NCI-H748 treated with DMSO at 0.1 percent for 48 hours (cell line): ENCODE measurements around the gene SUMO1.

ENCODE experiments used
- DNase-seq: peaks from one replicate; lab custom pipeline; 2025; lab: John Stamatoyannopoulos, UW

The SUMO1 gene

DNA sequence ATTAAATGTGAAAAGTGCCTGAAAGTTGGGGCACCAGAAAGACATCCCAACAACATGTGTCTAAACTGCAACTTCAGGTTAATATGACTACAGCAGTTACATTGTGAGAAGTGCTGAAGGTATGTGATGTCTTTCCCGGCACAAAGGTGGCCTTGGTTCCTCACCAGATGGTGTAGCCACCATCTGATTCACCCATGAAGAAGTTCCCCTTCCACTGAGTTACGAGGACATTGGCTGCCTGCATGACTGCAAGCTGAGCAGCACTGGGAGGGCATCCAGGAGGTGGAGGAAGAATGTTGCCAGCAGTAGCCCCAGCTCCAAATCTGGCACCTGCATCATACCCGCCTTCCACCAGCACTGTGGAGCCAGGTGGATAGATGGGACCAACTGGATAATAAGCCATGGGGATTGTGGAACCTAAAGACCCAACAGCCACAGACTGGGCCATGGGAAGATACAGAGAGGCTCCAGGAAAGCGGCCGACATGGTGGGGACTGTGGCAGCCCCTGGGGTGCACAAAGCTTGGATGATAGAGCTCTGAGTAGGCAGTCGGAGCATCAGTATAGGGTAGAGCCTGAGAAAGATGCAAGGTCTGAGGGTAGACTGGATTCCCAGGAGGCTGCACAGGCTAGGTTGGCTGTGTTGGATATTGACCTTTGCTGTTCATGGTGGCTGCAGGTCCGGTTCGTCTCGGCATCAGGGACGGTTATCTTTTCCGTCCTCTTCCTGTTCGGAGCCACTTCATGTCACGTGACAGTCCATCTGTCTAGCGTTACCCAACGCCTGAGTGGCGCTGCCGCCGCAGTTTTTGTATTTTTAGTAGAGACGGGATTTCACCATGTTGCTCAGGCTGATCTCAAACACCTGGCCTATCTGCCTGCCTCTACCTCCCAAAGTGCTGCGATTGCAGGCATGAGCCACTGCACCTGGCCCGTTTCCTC lies 36.9 kb downstream of the SUMO1 start:
- DNase-seq, result no peak

- DNase-seq, result no peak
Measured at GRCh38 chr2:202196727-202197126, 41.7 kb downstream of the SUMO1 start.

GRCh38 chr2:202194418-202194817 lies 44.0 kb downstream of the SUMO1 start:
- no peak for DNase-seq

GRCh38 chr2:202193881-202194353 lies 44.5 kb downstream of the SUMO1 start:
- no peak for DNase-seq

- no peak for DNase-seq
Measured at GRCh38 chr2:202193305-202193704, 45.1 kb downstream of the SUMO1 start.

GRCh38 chr2:202187570-202187969 lies 50.8 kb downstream of the SUMO1 start:
- DNase-seq, result no peak

GRCh38 chr2:202186641-202187202 lies 51.7 kb downstream of the SUMO1 start:
- DNase-seq, result no peak

DNA sequence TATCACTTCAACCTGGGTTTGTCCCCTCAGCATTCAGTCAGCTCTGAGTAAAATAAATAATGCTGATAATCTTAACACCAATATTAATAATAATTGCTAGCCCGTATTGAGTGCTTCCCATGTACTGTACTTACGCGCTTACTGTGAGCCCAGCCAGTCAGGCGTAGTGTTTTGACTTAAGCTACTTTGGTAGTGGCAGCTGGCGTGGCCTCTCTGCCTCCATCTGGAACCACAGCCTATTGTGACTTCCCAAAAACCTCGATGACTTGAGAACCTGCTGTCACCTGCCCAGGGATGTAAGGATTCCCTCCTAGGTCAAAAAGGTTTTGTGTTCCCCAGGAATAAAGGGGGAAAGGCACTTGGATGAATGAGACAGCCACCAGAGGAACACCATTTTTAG lies 53.2 kb downstream of the SUMO1 start:
- no peak for DNase-seq

GRCh38 chr2:202184557-202184956 lies 53.8 kb downstream of the SUMO1 start:
- no peak for DNase-seq

DNA sequence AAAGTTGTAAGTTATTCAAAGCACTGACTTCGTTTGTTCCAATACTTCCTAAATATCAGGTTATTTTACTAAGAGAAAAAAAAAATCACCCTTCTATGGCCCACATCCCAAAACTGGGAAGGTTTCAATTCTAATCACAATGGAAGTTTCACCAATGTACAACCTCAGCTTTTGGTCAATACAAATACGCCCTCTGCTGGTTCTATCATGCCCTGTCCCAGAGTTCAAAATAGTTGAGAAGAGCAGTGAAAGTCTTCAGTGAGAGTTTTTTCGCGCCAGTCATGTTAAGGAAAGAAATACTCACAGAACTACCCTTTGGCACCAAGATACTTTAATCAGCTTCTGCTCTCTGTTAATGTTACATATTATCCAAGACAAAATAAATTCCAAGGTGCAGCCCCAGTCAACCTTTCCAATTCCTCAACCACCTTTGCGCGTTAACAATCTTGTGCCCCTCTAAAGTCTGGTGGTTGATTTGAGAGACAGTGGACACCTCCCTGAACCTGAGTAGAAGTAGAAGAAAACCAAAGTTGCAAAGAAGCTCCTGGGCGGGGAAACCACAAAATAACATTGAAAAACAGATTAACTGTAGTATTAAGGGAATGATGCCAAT lies 59.9 kb downstream of the SUMO1 start:
- DNase-seq, result peak; percentile 71

DNA sequence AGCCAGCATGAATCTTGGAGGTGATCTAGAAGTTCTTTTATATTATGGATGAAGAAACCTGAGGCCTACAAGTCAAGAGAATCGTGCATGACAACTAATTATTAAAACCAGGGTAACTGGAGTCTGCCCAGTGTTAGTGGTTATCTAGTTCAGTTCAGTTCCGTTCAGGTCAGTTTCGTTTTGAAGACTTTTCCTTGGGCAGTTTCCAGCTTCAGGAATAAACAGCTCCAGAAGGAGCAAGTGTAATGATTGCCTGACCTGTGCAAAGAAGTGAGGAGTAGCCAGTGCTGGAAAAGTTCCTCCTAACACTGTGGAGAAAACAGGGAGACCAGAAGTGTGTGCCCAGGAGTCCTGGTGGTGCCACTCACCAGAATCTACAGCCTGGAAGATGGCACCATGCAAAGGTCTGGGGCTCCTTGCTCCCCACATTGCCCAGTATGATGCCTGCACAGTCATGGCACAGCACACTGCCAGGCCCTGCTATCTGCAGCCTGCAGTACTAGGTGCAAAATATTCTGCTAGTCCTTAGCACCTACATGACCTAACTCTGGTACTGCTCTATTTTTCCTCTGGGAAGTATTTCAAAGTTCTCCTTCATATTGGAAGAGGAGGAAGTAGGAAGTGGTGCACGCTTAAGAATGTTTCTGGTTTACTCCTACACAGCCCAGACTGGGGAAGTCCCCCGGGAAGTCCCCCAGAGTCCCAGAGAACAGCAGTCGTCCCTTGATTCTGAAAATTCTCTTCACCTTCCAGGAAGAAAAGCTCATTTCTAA lies 65.8 kb downstream of the SUMO1 start:
- no peak for DNase-seq

DNA sequence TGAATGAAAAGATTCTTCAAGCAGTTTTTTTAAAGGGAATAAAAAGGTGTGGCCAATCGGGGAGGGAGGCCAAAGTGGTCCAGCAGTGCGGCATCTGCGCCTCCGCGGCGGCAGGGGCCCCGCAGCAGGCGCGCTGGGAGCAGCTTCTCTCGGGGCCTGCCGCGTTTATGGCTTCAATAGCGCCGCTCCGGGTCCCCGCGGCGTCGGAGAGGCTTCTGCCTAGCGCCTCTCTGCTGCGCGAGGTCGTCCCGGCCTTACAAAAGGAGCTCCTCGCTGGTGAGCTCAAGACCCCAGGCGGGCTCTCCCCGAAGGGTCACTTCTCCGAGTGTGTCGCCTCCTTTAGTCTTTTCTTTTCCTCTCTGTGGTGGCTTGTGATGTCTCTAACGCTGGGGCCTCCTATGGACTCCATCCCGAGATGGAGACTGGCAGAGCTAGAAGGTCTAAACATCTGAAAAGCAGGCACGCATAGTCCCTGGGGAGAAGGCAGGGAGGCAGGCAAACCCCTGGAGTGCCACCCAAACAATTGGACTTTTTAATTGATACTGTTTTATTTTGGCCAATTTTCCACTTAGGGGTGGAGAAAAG lies 67.1 kb downstream of the SUMO1 start:
- no peak for DNase-seq

DNA sequence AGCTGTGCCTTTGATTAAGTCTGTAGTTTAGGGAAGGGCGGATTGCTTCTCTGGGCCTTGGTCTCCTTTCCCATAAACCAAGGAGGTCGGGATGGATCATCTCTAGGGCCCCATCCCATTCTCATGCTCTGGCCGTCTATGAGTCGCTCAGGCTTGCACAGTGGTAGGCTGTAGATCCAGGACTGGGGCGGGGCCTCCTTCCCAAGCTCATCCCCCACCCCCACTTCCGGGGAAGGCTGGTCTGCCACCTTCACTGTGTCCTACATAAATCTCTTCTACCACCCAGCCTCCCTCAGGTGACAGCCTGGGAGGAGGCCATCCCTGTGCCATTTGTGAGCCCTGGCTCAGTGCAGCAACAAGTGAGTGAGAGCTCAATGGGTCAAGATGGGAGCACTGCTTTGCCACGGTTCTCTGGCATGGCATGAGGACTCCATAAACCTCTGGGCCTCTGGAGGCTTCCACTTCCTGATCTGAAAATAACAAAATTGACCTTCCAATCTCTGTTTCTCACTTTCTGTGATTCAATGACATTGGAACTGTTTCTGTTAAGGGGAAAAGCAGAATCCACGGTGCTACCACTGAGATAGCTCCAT lies 68.5 kb downstream of the SUMO1 start:
- DNase-seq, result no peak

DNA sequence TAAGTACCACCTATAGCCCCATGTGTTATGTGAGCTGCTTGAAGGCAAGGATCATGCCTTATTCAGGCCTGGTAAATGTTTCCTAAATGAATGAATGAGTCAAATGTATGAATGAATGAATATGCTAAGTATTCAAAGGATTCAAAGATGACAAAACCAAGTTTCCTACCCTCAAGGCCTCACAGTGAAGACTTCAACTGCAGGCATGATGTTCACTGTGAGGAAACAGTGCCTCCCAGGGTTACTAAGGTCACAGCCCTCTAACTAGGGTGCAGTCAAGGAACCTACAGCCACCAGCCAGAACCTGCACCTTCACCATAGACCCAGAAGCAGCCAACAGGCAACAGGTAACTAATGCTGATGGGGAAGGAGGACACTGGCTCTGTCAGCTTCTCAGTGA lies 69.3 kb downstream of the SUMO1 start:
- DNase-seq, result no peak

GRCh38 chr2:202165945-202166344 lies 72.5 kb downstream of the SUMO1 start:
- DNase-seq, result no peak

DNA sequence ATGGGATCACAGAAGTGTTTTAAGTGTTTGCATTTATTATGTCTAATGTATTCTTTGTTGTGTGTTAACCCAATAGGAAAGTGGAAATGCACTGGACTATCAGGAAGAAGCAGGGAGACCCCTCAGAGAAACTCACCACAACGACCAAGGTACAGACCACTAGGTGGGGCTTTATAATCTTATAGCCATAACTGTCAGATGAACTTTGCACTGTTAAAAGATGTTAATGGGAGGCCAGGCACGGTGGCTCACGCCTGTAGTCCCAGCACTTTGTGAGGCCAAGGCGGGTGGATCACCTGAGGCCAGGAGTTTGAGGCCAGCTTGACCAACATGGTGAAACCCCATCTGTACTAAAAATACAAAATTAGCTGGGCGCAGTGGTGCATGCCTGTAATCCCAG lies 73.2 kb downstream of the SUMO1 start:
- no peak for DNase-seq

GRCh38 chr2:202164411-202164810 lies 74.0 kb downstream of the SUMO1 start:
- no peak for DNase-seq

- DNase-seq, result no peak
Measured at GRCh38 chr2:202161151-202161835, 77.1 kb downstream of the SUMO1 start.

GRCh38 chr2:202158796-202159195 lies 79.6 kb downstream of the SUMO1 start:
- peak; percentile 22 for DNase-seq

DNA sequence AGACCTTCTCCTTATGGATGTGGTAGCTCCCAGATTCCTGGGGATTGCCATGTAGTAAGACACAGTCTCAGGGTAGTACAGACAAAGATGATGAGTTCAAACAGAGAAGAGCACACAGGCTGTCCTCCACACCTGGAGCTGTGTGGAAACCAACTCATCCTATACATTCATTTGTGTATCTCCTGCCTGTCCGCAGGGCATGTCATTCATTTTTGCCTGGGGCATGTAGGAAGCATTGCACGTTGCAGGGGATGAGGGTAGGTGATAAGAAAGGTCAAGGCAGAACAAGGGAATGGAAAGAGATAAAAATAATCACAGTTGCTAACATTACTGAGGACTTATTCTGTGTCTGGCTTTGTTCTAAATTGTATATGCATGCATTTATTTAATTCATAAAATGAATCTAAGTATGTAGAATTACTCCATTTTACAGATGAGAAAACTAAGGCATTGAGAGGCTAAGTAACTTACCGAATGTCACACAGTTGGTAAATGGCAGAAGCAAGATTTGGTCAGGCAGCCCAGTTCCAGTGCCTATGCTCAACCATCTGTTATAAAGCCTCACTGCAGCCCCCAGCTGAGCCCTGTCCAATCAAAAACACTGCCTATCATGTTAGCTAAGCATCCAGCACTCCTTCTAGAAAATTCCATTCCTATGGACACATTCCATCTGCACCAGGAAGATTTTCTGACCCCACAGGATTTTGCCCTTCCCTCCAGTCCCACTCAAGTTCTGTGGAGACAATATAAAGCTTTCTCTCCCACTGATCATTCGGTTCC lies 81.0 kb downstream of the SUMO1 start:
- no peak for DNase-seq
